Right cardiac atrium (tissue), 5 donors: ENCODE results near the gene RGS11. TPM values are rescaled to one million over a fixed set of nuclear protein-coding genes. Genes with fewer than 3 reads are reported as not detected.

Experiments
- ATAC-seq, 2 donors: fragments of 200-7000 bp; cut with Tn5 transposase; one replicate each; pipeline versions ENCODE4 v1.8.0 to v1.9.1; 2020; ENCODE audit warnings: moderate library complexity in 2 of 2, mild to moderate bottlenecking in 1 of 2
- DNase-seq, 3 donors: peaks; one replicate each; pipeline ENCODE4 v3.0.0-alpha.2; 2020
- H3K27ac ChIP-seq: one replicate; pipeline ENCODE4 v1.5.1; 2013; ENCODE audit warnings: mild to moderate bottlenecking, low read length, control low read depth, moderate library complexity
- H3K27me3 ChIP-seq: one replicate; pipeline ENCODE4 v1.6.1; 2013; ENCODE audit not compliant: control insufficient read depth, insufficient read depth
- H3K4me1 ChIP-seq: one replicate; pipeline ENCODE4 v1.6.1; 2013; ENCODE audit warnings: low read length; ENCODE audit not compliant: control insufficient read depth, insufficient read depth
- H3K4me3 ChIP-seq: one replicate; pipeline ENCODE4 v1.5.1; 2013; ENCODE audit warnings: low read length, control low read depth
- H3K9me3 ChIP-seq: one replicate; pipeline ENCODE4 v1.6.1; 2013; ENCODE audit warnings: low read length; ENCODE audit not compliant: control insufficient read depth
- WGBS: extraction: QIAGEN DNeasy Blood & Tissue Kit; methylation state at CpG from one replicate; pipeline ENCODE4 v1.1.7; 2013; 5-methylcytosine and 5-hydroxymethylcytosine counted together
- intact Hi-C, 4 donors: fragments of 100-400 bp; cut with DNase I; formaldehyde crosslinking; loops; one replicate each; pipeline versions ENCODE4 v1.11.0 to v1.14.0; 2022 to 2023
- long read RNA-seq, 4 donors: library from polyadenylated mRNA; unstranded; transcript quantifications; one replicate each; pipeline ENCODE4 v2.0.0, GENCODE V29; 2020 to 2021
- polyA plus RNA-seq: library from polyadenylated mRNA; stranded (reverse); fragments of 200-250 nt; gene quantifications from one replicate; pipeline ENCODE4 v1.2.3, GENCODE V29; 2013
- total RNA-seq, 4 donors: library from RNA; stranded (reverse); fragmentation: NEBNext Ultra II Directional; extraction: Animal tissue kit (Norgen Biotek cat#: 25700); gene quantifications; one replicate each; pipeline ENCODE4 v1.2.1, GENCODE V29; 2021
- donor health status: healthy with polysubstance abuse.
- donor health status: DM: no; HTN: yes; CAD: no.
- donor health status: DM: no; HTN: no; CAD: no.
- donor health status: DM: no; HTN: yes; CAD: no; lungs with severe emphysema.
- donor health status: DM: yes; HTN: yes; CAD: no.

RGS11 gene
- total RNA-seq (10 to 100 TPM; 11.6 to 23.8 (median 17.6) TPM), polyA plus RNA-seq (15.5 TPM)
- long read RNA-seq, donor 1, transcript RGS11-204 (17 exons, 2,390 nt), result major isoform, 5 of 22 reads
- long read RNA-seq, donor 1, partial matches to known transcripts, result 7 of 22 reads
- long read RNA-seq, donor 1, other reads (novel, unspliced or antisense), result 8 of 22 reads
- long read RNA-seq, donor 2, partial matches to known transcripts, result 8 of 32 reads
- long read RNA-seq, donor 2, other reads (novel, unspliced or antisense), result 19 of 32 reads
- long read RNA-seq, donor 3, transcript RGS11-204 (17 exons, 2,390 nt), result major isoform, 6 of 38 reads
- long read RNA-seq, donor 3, partial matches to known transcripts, result 13 of 38 reads
- long read RNA-seq, donor 3, other reads (novel, unspliced or antisense), result 16 of 38 reads
- long read RNA-seq, donor 4, partial matches to known transcripts, result 9 of 29 reads
- long read RNA-seq, donor 4, other reads (novel, unspliced or antisense), result 16 of 29 reads

- no peaks in the 10 kb centered on the region for H3K27me3 ChIP-seq
- 2% methylated on average over 56 of the region's 56 CpGs for WGBS
- no peaks in the 10 kb centered on the region for H3K9me3 ChIP-seq
- intact Hi-C loops, result no loop called here
- peak; percentile 35 to 50 for ATAC-seq
- H3K4me3 ChIP-seq, result peak within 1 kb of the TSS; percentile 41
- H3K27ac ChIP-seq, result no peak within 1 kb of the TSS
- H3K4me1 ChIP-seq, result peaks cover 3% of the 10 kb centered on the region
- peak in 1 of 3 donors; percentile 69 for DNase-seq
Measured at GRCh38 chr16:275786-276232, at the start of gene RGS11. Gene RGS11, minus strand, starts transcription at chr16:275944. Its CDS starts 33 bp downstream, at chr16:275911.

- H3K27me3 ChIP-seq, result no peaks in the 10 kb centered on the region
- ATAC-seq (peak in 1 of 2 donors; percentile 23), DNase-seq (peak in 1 of 3 donors; percentile 62)
- H3K4me1 ChIP-seq, result peaks cover 4% of the 10 kb centered on the region
- H3K27ac ChIP-seq, result no peak overlapping the region
- no peaks in the 10 kb centered on the region for H3K9me3 ChIP-seq
- intact Hi-C loops, result no loop called here
- H3K4me3 ChIP-seq, result no peak overlapping the region
- 58% methylated on average over 55 of the region's 55 CpGs for WGBS
Measured at GRCh38 chr16:324451-325334, 48.9 kb upstream of the RGS11 start.

GRCh38 chr16:324201-324450 lies 48.4 kb upstream of the RGS11 start:
- intact Hi-C loops, result no loop called here
- Histone ChIP-seq H3K9me3 (no peaks in the 10 kb centered on the region), H3K27ac (no peak overlapping the region), H3K4me3 (no peak overlapping the region), H3K27me3 (no peaks in the 10 kb centered on the region), H3K4me1 (peaks cover 4% of the 10 kb centered on the region)
- DNase-seq, result peak in 1 of 3 donors; percentile 52
- WGBS, result 89% methylated on average over 17 of the region's 17 CpGs
- no peak for ATAC-seq

GRCh38 chr16:322476-323143 lies 46.9 kb upstream of the RGS11 start:
- DNase-seq (peak in 1 of 3 donors; percentile 27), ATAC-seq (no peak)
- H3K27me3 ChIP-seq, result no peaks in the 10 kb centered on the region
- no peak overlapping the region for H3K27ac ChIP-seq
- H3K4me3 ChIP-seq, result no peak overlapping the region
- intact Hi-C loops, result no loop called here
- no peaks in the 10 kb centered on the region for H3K9me3 ChIP-seq
- WGBS, result 91% methylated on average over 13 of the region's 13 CpGs
- peaks cover 2% of the 10 kb centered on the region for H3K4me1 ChIP-seq

GRCh38 chr16:321532-321931 lies 45.8 kb upstream of the RGS11 start:
- Histone ChIP-seq H3K27me3 (no peaks in the 10 kb centered on the region), H3K9me3 (no peaks in the 10 kb centered on the region), H3K4me3 (no peak overlapping the region), H3K4me1 (no peaks in the 10 kb centered on the region), H3K27ac (no peak overlapping the region)
- intact Hi-C loops, result no loop called here
- DNase-seq (peak in 1 of 3 donors; percentile 2), ATAC-seq (no peak)
- WGBS, result 69% methylated on average over 9 of the region's 9 CpGs

GRCh38 chr16:320206-320605 lies 44.5 kb upstream of the RGS11 start:
- 94% methylated on average over 5 of the region's 5 CpGs for WGBS
- H3K4me1 ChIP-seq, result no peaks in the 10 kb centered on the region
- ATAC-seq (no peak), DNase-seq (no peak)
- H3K27me3 ChIP-seq, result no peaks in the 10 kb centered on the region
- no peak overlapping the region for H3K4me3 ChIP-seq
- intact Hi-C loops, result no loop called here
- H3K27ac ChIP-seq, result no peak overlapping the region
- H3K9me3 ChIP-seq, result no peaks in the 10 kb centered on the region

GRCh38 chr16:318628-319027 lies 42.9 kb upstream of the RGS11 start:
- ATAC-seq, result peak in 1 of 2 donors; percentile 12

GRCh38 chr16:317583-317982 lies 41.8 kb upstream of the RGS11 start:
- intact Hi-C loops, result no loop called here
- ATAC-seq (no peak), DNase-seq (no peak)
- no peaks in the 10 kb centered on the region for H3K4me1 ChIP-seq
- H3K27me3 ChIP-seq, result no peaks in the 10 kb centered on the region
- WGBS, result 96% methylated on average over 5 of the region's 5 CpGs
- H3K4me3 ChIP-seq, result no peak overlapping the region
- H3K9me3 ChIP-seq, result no peaks in the 10 kb centered on the region
- H3K27ac ChIP-seq, result no peak overlapping the region

More at GRCh38 chr16:318628-319027, 42.9 kb upstream of the RGS11 start:
- Histone ChIP-seq H3K9me3 (no peaks in the 10 kb centered on the region), H3K27me3 (no peaks in the 10 kb centered on the region), H3K4me3 (no peak overlapping the region), H3K27ac (no peak overlapping the region), H3K4me1 (no peaks in the 10 kb centered on the region)
- peak in 1 of 3 donors; percentile 32 for DNase-seq
- WGBS, result 93% methylated on average over 22 of the region's 22 CpGs
- intact Hi-C loops, result no loop called here

GRCh38 chr16:316741-317464 lies 41.2 kb upstream of the RGS11 start:
- no peak overlapping the region for H3K27ac ChIP-seq
- ATAC-seq (no peak), DNase-seq (peak in 1 of 3 donors; percentile 22)
- no peaks in the 10 kb centered on the region for H3K27me3 ChIP-seq
- no peak overlapping the region for H3K4me3 ChIP-seq
- 90% methylated on average over 19 of the region's 19 CpGs for WGBS
- H3K4me1 ChIP-seq, result no peaks in the 10 kb centered on the region
- intact Hi-C loops, result no loop called here
- H3K9me3 ChIP-seq, result no peaks in the 10 kb centered on the region

- Histone ChIP-seq H3K27me3 (no peaks in the 10 kb centered on the region), H3K4me1 (no peaks in the 10 kb centered on the region), H3K4me3 (no peak overlapping the region), H3K27ac (no peak overlapping the region), H3K9me3 (no peaks in the 10 kb centered on the region)
- intact Hi-C loops, result no loop called here
- DNase-seq (peak in 1 of 3 donors; percentile 6), ATAC-seq (no peak)
- WGBS, result 74% methylated on average over 14 of the region's 14 CpGs
Measured at GRCh38 chr16:314795-315299, 39.1 kb upstream of the RGS11 start.
